Lower leg skin (tissue), 4 donors: Measurements from ENCODE around the gene KLHL10. TPM values are rescaled to one million over a fixed set of nuclear protein-coding genes. Genes with fewer than 3 reads are reported as not detected.
A peak's percentile ranks its signal among the peaks of the same experiment; 100 is the strongest.

ENCODE experiments used
- DNase-seq, 2 donors: peaks; one replicate each; pipeline ENCODE4 v3.0.0-alpha.2; 2019; ENCODE audit warnings: low spot score in 2 of 2
- H3K4me3 ChIP-seq: fragments of 200-600 bp; sonication (generic); 2 replicates; pipeline ENCODE4 v1.5.1; 2017; ENCODE audit warnings: mild to moderate bottlenecking, low read depth; ENCODE audit not compliant: poor library complexity, severe bottlenecking
- CTCF ChIP-seq, 3 donors: fragments of 450-650 bp; IDR thresholded peaks; one replicate each; pipeline ENCODE4 v1.5.1; 2016; ENCODE audit warnings: antibody characterized with exemption in 3 of 3, mild to moderate bottlenecking in 3 of 3, moderate library complexity in 2 of 3
- POLR2A ChIP-seq, 2 donors: fragments of 450-650 bp; IDR thresholded peaks; one replicate each; pipeline ENCODE4 v1.6.1; 2016 to 2017; ENCODE audit warnings: antibody characterized with exemption in 2 of 2, mild to moderate bottlenecking in 1 of 2, moderate library complexity in 1 of 2
- WGBS, 2 donors: methylation state at CpG; one replicate each; pipeline ENCODE4 v1.1.5; 2018; 5-methylcytosine and 5-hydroxymethylcytosine counted together
- intact Hi-C: fragments of 100-400 bp; cut with DNase I; formaldehyde crosslinking; loops from one replicate; pipeline ENCODE4 v1.15.0; 2023; ENCODE audit warnings: low total_unique reads
- total RNA-seq, 4 donors: library from RNA; depleted of rRNA; stranded (reverse); fragments of >200 nt; gene quantifications; one replicate each; pipeline ENCODE4 v1.1.0, GENCODE V29; 2016

Gene KLHL10
- total RNA-seq, 4 donors from 2014 or later, result not detected

- WGBS, 2 donors, result 0 to 1% methylated on average over 5 to 26 of the region's 90 CpGs
- peak within 1 kb of the TSS; percentile 78 for H3K4me3 ChIP-seq
- TF ChIP-seq CTCF (IDR thresholded peaks at IDR 0.05) (no peak), POLR2A (IDR thresholded peaks at IDR 0.05) (no peak)
- intact Hi-C loops, result no loop called here
- DNase-seq, result peak; percentile 82 to 96
Observed at GRCh38 chr17:41864836-41865595, 27.4 kb downstream of the KLHL10 start, which contains the start of gene KLHL11. TSS of gene KLHL11 (minus strand) at chr17:41865423. CDS start at chr17:41865370, 53 bp downstream.

DNA sequence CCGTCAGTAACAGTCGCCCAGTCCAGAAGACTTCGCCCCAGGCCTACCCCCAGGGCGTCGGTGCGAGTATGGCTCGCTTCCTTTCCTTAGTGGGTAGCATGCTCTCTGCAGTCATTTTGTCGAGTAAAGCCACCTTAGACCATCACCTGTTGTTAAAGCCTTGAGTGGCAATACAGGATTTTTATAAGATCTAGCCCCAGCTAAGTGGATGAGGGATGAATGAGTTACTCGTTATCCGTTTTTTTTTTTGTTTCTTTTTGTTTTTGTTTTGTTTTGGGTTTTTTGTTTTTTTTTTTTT lies 27.9 kb downstream of the KLHL10 start:
- DNase-seq, result no peak
- WGBS, 2 donors, result 0 to 1% methylated on average over 10 of the region's 10 CpGs
- intact Hi-C loops, result no loop called here
- H3K4me3 ChIP-seq, result no peak overlapping the region
- TF ChIP-seq POLR2A (IDR thresholded peaks at IDR 0.05) (no peak), CTCF (IDR thresholded peaks at IDR 0.05) (no peak)

GRCh38 chr17:41868568-41868967 lies 30.9 kb downstream of the KLHL10 start:
- 72 to 73% methylated on average over 3 of the region's 3 CpGs for WGBS, 2 donors

DNA sequence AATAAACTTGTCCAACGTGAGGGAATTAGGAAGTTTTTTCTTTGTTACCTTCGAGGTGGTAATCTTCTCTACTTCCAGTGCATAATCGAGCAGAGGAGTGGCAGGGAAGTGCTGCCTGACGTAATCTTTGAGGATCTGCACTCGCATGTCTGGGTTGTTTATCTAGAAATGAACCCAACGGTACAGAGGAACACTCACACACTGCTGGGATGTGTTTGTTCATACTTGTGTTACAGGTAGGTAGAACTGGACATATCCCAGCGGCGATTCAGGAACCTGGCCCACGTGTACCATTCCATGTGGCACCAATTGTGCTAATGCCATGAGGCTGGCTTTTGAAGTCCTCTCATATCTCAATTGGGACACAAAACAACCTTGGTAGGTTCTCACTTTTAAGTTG lies 31.8 kb downstream of the KLHL10 start:
- intact Hi-C loops, result no loop called here

More at GRCh38 chr17:41868568-41868967, 30.9 kb downstream of the KLHL10 start:
- DNase-seq, result no peak
- intact Hi-C loops, result no loop called here
- no peak overlapping the region for H3K4me3 ChIP-seq
- TF ChIP-seq POLR2A (IDR thresholded peaks at IDR 0.05) (no peak), CTCF (IDR thresholded peaks at IDR 0.05) (no peak)

GRCh38 chr17:41870097-41870496 lies 32.5 kb downstream of the KLHL10 start:
- TF ChIP-seq CTCF (IDR thresholded peaks at IDR 0.05) (no peak), POLR2A (IDR thresholded peaks at IDR 0.05) (no peak)
- intact Hi-C loops, result no loop called here
- H3K4me3 ChIP-seq, result no peak overlapping the region
- DNase-seq, result no peak
- WGBS, 2 donors, result 92 to 94% methylated on average over 2 of the region's 2 CpGs

More for the DNA sequence above, 31.8 kb downstream of the KLHL10 start:
- TF ChIP-seq POLR2A (IDR thresholded peaks at IDR 0.05), result no peak
- TF ChIP-seq CTCF (IDR thresholded peaks at IDR 0.05), result no peak
- no peak overlapping the region for H3K4me3 ChIP-seq
- no peak for DNase-seq
- 35 to 59% methylated on average over 9 of the region's 9 CpGs for WGBS, 2 donors

GRCh38 chr17:41870627-41871026 lies 33.0 kb downstream of the KLHL10 start:
- H3K4me3 ChIP-seq, result no peak overlapping the region
- no peak for DNase-seq
- TF ChIP-seq CTCF (IDR thresholded peaks at IDR 0.05), result no peak
- TF ChIP-seq POLR2A (IDR thresholded peaks at IDR 0.05), result no peak
- 80 to 81% methylated on average over 7 of the region's 7 CpGs for WGBS, 2 donors
- intact Hi-C loops, result no loop called here
